Psoas muscle (tissue), 8 donors: Measurements from ENCODE around the gene PRC1. TPM values are rescaled to one million over a fixed set of nuclear protein-coding genes. Genes with fewer than 3 reads are reported as not detected.

ENCODE experiments used
- ATAC-seq, 4 donors: fragments of 200-7000 bp; cut with Tn5 transposase; one replicate each; pipeline ENCODE4 v1.9.1; 2020; ENCODE audit warnings: moderate library complexity in 3 of 4, mild to moderate bottlenecking in 2 of 4
- DNase-seq, 2 donors: peaks; one replicate each; pipeline ENCODE4 v3.0.0-alpha.2; 2020
- H3K27ac ChIP-seq: fragments of 200-600 bp; one replicate; pipeline ENCODE4 v1.8.0; 2022
- H3K27me3 ChIP-seq, 3 donors: fragments of 200-600 bp in 1 of 3; one replicate each; pipeline versions ENCODE4 v1.6.1 to v1.8.0; 2013 to 2022; ENCODE audit warnings: low read length in 2 of 3, mild to moderate bottlenecking in 2 of 3, moderate library complexity in 1 of 3; ENCODE audit not compliant: insufficient read depth in 3 of 3
- H3K36me3 ChIP-seq, 2 donors: fragments of 200-600 bp in 1 of 2; one replicate each; pipeline versions ENCODE4 v1.6.1 to v1.8.0; 2013 to 2022; ENCODE audit warnings: low read depth in 1 of 2, mild to moderate bottlenecking in 1 of 2, moderate library complexity in 1 of 2; ENCODE audit not compliant: insufficient read depth in 1 of 2
- H3K4me1 ChIP-seq: fragments of 200-600 bp; one replicate; pipeline ENCODE4 v1.8.0; 2022
- H3K4me3 ChIP-seq: fragments of 200-600 bp; one replicate; pipeline ENCODE4 v1.8.0; 2022; ENCODE audit warnings: mild to moderate bottlenecking
- H3K9me3 ChIP-seq: fragments of 200-600 bp; one replicate; pipeline ENCODE4 v1.8.0; 2022
- CTCF ChIP-seq: fragments of 200-600 bp; IDR thresholded peaks from one replicate; pipeline ENCODE4 v1.8.0; 2022; ENCODE audit warnings: antibody characterized with exemption
- WGBS, 3 donors: extraction: QIAGEN DNeasy Blood & Tissue Kit; methylation state at CpG; one replicate each; pipeline versions ENCODE4 v1.1.6 to v1.1.7; 2013; 5-methylcytosine and 5-hydroxymethylcytosine counted together
- intact Hi-C, 2 donors: fragments of 100-400 bp; cut with DNase I; formaldehyde crosslinking; loops; one replicate each; pipeline versions ENCODE4 v1.11.0 to v1.14.2; 2022
- polyA plus RNA-seq, 3 donors: library from polyadenylated mRNA; stranded (reverse); fragments of 200-250 nt; gene quantifications; one replicate each; pipeline ENCODE4 v1.2.3, GENCODE V29; 2013
- total RNA-seq, 4 donors: library from RNA; stranded (reverse); fragmentation: NEBNext Ultra II Directional in 2 of 4; extraction: Animal tissue kit (Norgen Biotek cat#: 25700) in 2 of 4; gene quantifications; one replicate each; pipeline versions ENCODE4 v1.2.1 to v1.2.4, GENCODE V29; 2021 to 2023
- donor health status: healthy with polysubstance abuse.
- donor health status: DM: no; HTN: no; CAD: no; lungs with moderate emphysema.
- donor health status: Bipolar disorder and iron deficiency.
- donor health status: healthy.
- donor health status: DM: yes; HTN: yes; CAD: no.
- donor health status: DM: no; HTN: no; CAD: no.
- donor health status: DM: no; HTN: no; CAD: no.
- donor health status: DM: yes; HTN: yes; CAD: no.

The PRC1 gene
- total and polyA plus RNA-seq, 7 donors, result 0.68 to 3.5 (median 1.8) TPM

DNA sequence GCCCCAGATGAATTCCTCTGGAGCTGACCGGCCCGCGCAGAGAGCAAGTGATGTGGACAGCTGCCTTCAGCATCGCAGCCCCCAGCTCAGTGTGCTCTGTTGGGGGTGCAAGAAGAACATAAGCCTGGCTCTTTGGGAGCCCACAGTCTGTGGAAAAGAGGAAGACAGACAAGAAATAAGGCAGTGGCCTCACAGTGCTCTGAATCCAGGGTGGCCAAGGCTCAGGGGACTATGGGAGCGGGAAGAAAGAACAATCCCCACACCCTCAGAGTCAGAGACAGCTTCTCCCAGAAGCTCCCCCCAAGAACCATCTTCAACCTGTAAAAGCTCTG lies 61.7 kb downstream of the PRC1 start:
- Histone ChIP-seq H3K27me3 (no peaks in the 10 kb centered on the region), H3K4me3 (peak overlapping the region; percentile 95), H3K27ac (peak overlapping the region; percentile 95), H3K36me3 (peaks cover 0 to 13% of the 10 kb centered on the region in 2 donors), H3K4me1 (peaks cover 40% of the 10 kb centered on the region), H3K9me3 (no peaks in the 10 kb centered on the region)
- DNase-seq (no peak), ATAC-seq (no peak)
- WGBS, 3 donors, result 15 to 18% (median 17%) methylated on average over 5 of the region's 5 CpGs
- TF ChIP-seq CTCF, result no peak
- intact Hi-C loops, result loop anchor here (1.0 to 2.0 kb wide), 3 partner anchors 30 to 284 kb away; partner anchors contain the start of gene MAN2A2 (in 1 of the 2)

- peak; percentile 65 to 72 (median 70) for ATAC-seq
- peak within 1 kb of the TSS; percentile 95 for H3K4me3 ChIP-seq
- DNase-seq, result peak; percentile 95
- intact Hi-C loops, result loop anchor here (1.0 to 2.0 kb wide), 3 partner anchors 29 to 283 kb away; partner anchors contain the start of gene MAN2A2 (in 1 of the 2)
- peaks cover 40% of the 10 kb centered on the region for H3K4me1 ChIP-seq
- peaks cover 0 to 7% of the 10 kb centered on the region in 2 donors for H3K36me3 ChIP-seq
- no peaks in the 10 kb centered on the region for H3K9me3 ChIP-seq
- TF ChIP-seq CTCF, result peak; percentile 94
- 1 to 2% (median 2%) methylated on average over 52 of the region's 52 CpGs for WGBS, 3 donors
- peak within 1 kb of the TSS; percentile 95 for H3K27ac ChIP-seq
- no peaks in the 10 kb centered on the region for H3K27me3 ChIP-seq
Observed at GRCh38 chr15:90931828-90932659, 62.3 kb downstream of the PRC1 start, which contains the start of gene HDDC3. TSS of gene HDDC3 (minus strand) at chr15:90932549. CDS start at chr15:90932540, 9 bp downstream.

DNA sequence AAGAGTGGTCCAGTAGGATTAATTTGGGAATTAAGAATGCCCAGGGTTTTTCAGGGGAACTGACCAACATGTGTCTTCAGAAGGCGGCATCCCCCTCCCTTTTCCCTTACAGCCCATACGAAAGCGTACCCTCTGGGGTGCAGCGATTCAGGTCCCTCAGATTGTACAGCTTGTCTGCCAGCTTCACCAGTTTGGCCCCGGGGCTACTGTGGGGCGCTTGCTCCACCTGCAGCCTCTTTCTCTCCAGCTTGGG lies 62.8 kb downstream of the PRC1 start:
- H3K9me3 ChIP-seq, result no peaks in the 10 kb centered on the region
- intact Hi-C loops, result no loop called here
- peaks cover 0 to 2% of the 10 kb centered on the region in 2 donors for H3K36me3 ChIP-seq
- no peak for DNase-seq
- peak overlapping the region; percentile 95 for H3K27ac ChIP-seq
- ATAC-seq, result no peak
- WGBS, 3 donors, result 33 to 49% (median 44%) methylated on average over 6 of the region's 6 CpGs
- H3K4me1 ChIP-seq, result peaks cover 40% of the 10 kb centered on the region
- TF ChIP-seq CTCF, result no peak
- H3K4me3 ChIP-seq, result peak overlapping the region; percentile 95
- H3K27me3 ChIP-seq, result no peaks in the 10 kb centered on the region

DNA sequence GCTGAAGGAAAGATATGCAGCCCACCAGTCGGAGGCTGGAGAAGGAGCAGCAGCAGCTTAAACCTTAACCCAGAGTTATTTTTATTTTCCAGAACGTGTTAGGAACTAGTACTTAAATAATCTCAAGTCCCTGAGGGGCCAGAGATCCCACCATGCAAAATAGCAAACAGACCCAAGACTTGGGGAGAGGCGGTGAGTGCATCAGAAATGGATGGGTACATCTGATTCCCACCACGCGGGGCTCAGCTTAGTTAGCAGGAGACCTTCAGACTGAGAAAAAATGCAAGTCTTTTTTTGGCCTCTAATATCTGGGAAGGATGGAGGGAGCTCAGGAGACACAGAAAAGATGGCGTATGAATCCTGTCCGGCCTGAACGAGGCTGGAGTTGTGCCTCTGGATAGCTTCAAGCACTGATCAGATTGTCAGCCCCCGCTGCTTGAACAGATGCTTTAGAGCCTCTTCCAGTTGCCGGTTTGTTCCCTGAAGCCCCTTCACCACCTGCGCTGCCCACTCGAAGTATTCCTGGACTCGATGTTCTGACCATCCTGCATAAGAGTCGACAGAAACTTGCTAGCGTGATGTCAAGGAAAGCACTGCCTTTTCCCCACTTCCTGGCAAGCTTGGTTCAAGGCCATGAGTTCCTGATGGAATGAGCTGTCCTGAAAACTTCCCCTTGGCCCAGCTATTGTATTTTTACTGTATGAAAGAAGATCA lies 63.3 kb downstream of the PRC1 start:
- H3K36me3 ChIP-seq, result no peaks in the 10 kb centered on the region
- H3K4me1 ChIP-seq, result peaks cover 36% of the 10 kb centered on the region
- intact Hi-C loops, result no loop called here
- ATAC-seq (no peak), DNase-seq (peak in 1 of 2 donors; percentile 28)
- 62 to 65% (median 64%) methylated on average over 15 of the region's 15 CpGs for WGBS, 3 donors
- no peak for TF ChIP-seq CTCF
- H3K27ac ChIP-seq, result peak overlapping the region; percentile 95
- peak overlapping the region; percentile 95 for H3K4me3 ChIP-seq
- no peaks in the 10 kb centered on the region for H3K27me3 ChIP-seq
- H3K9me3 ChIP-seq, result no peaks in the 10 kb centered on the region
